ENCODE measurements around the gene JAML. TPM values are rescaled to one million over a fixed set of nuclear protein-coding genes. Genes with fewer than 3 reads are reported as not detected.

The JAML gene
- total and polyA plus RNA-seq, 2 of the 13 experiments (the other 11 are each of a cell fraction or from before 2014, with no cell fraction given), result 2.0 to 3.3 TPM

GRCh38 chr11:118264569-118265465 lies 40.0 kb upstream of the JAML start (continued):
- TF ChIP-seq TBX2 (CRISPR knock-in tag; IDR thresholded peaks at IDR 0.05; ENCODE audit: borderline replicate concordance), result no peak
- TF ChIP-seq ZSCAN22 (CRISPR knock-in tag; IDR thresholded peaks at IDR 0.05), result no peak
- no peak; the same call in 1 of the 2 replicates for TF ChIP-seq ZNF788 (CRISPR knock-in tag; IDR thresholded peaks at IDR 0.05; ENCODE audit: borderline replicate concordance)
- TF ChIP-seq CERS6 (CRISPR knock-in tag; IDR thresholded peaks at IDR 0.05), result no peak
- TF ChIP-seq ZNF891 (CRISPR knock-in tag; IDR thresholded peaks at IDR 0.05), result no peak
- no peak for TF ChIP-seq SP1 (IDR thresholded peaks at IDR 0.05)
- no peak for TF ChIP-seq SP1 (CRISPR knock-in tag; IDR thresholded peaks at IDR 0.05)
- TF ChIP-seq, protein P1, sequence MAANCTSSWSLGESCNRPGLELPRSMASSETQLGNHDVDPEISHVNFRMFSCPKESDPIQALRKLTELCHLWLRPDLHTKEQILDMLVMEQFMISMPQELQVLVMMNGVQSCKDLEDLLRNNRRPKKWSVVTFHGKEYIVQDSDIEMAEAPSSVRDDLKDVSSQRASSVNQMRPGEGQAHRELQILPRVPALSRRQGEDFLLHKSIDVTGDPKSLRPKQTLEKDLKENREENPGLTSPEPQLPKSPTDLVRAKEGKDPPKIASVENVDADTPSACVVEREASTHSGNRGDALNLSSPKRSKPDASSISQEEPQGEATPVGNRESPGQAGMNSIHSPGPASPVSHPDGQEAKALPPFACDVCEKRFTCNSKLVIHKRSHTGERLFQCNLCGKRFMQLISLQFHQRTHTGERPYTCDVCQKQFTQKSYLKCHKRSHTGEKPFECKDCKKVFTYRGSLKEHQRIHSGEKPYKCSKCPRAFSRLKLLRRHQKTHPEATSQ (CRISPR knock-in tag; IDR thresholded peaks at IDR 0.05; ENCODE audit: borderline replicate concordance), result no peak
- no peak for TF ChIP-seq HES4 (CRISPR knock-in tag; IDR thresholded peaks at IDR 0.05; ENCODE audit: borderline replicate concordance)
- no peak for TF ChIP-seq MXD1 (CRISPR knock-in tag; IDR thresholded peaks at IDR 0.05)
- no peak for TF ChIP-seq ZNF10 (CRISPR knock-in tag; IDR thresholded peaks at IDR 0.05; ENCODE audit: borderline replicate concordance, low read depth)
- no peak for TF ChIP-seq ZNF746 (CRISPR knock-in tag; IDR thresholded peaks at IDR 0.05)
- TF ChIP-seq SIX4 (CRISPR knock-in tag; IDR thresholded peaks at IDR 0.05), result no peak
- TF ChIP-seq ZNF652 (CRISPR knock-in tag; IDR thresholded peaks at IDR 0.05; ENCODE audit: borderline replicate concordance, low read depth), result no peak
- no peak for TF ChIP-seq POLR2AphosphoS2 (IDR thresholded peaks at IDR 0.05; ENCODE audit: low read depth, low read length)
- no peak for TF ChIP-seq ZBTB42 (CRISPR knock-in tag; IDR thresholded peaks at IDR 0.05)
- TF ChIP-seq ZNF556 (CRISPR knock-in tag; IDR thresholded peaks at IDR 0.05; ENCODE audit: borderline replicate concordance), result 0 out of 2 replicates have a peak, but pooled peaks have one; percentile 50
- TF ChIP-seq, protein P2, sequence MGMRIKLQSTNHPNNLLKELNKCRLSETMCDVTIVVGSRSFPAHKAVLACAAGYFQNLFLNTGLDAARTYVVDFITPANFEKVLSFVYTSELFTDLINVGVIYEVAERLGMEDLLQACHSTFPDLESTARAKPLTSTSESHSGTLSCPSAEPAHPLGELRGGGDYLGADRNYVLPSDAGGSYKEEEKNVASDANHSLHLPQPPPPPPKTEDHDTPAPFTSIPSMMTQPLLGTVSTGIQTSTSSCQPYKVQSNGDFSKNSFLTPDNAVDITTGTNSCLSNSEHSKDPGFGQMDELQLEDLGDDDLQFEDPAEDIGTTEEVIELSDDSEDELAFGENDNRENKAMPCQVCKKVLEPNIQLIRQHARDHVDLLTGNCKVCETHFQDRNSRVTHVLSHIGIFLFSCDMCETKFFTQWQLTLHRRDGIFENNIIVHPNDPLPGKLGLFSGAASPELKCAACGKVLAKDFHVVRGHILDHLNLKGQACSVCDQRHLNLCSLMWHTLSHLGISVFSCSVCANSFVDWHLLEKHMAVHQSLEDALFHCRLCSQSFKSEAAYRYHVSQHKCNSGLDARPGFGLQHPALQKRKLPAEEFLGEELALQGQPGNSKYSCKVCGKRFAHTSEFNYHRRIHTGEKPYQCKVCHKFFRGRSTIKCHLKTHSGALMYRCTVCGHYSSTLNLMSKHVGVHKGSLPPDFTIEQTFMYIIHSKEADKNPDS (CRISPR knock-in tag; IDR thresholded peaks at IDR 0.05), result no peak
- TF ChIP-seq ZNF256 (CRISPR knock-in tag; conservative IDR thresholded peaks at IDR 0.05), result no peak
- no peak for TF ChIP-seq RORA (CRISPR knock-in tag; IDR thresholded peaks at IDR 0.05)
- TF ChIP-seq, protein P3, sequence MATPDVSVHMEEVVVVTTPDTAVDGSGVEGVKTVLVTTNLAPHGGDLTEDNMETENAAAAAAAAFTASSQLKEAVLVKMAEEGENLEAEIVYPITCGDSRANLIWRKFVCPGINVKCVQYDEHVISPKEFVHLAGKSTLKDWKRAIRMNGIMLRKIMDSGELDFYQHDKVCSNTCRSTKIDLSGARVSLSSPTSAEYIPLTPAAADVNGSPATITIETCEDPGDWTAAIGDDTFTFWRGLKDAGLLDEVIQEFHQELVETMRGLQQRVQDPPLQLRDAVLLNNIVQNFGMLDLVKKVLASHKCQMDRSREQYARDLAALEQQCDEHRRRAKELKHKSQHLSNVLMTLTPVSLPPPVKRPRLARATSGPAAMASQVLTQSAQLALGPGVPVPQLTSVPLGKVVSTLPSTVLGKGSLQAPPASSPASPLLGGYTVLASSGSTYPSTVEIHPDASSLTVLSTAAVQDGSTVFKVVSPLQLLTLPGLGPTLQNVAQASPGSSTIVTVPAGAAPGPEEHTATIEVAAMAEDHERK (CRISPR knock-in tag; IDR thresholded peaks at IDR 0.05; ENCODE audit: low read depth), result no peak
- 0 out of 2 replicates have a peak, but pooled peaks have one; percentile 29 for TF ChIP-seq ZNF572 (CRISPR knock-in tag; IDR thresholded peaks at IDR 0.05)
